T1000 (cell line): Measurements from ENCODE around the gene GSDME.

Source experiments
- DNase-seq: peaks from one replicate; lab custom pipeline; 2025; ENCODE audit warnings: mixed read lengths; lab: John Stamatoyannopoulos, UW

Gene GSDME

GRCh38 chr7:24705461-24705954 lies 51.8 kb downstream of the GSDME start:
- DNase-seq: no peak

GRCh38 chr7:24704311-24704710 lies 53.0 kb downstream of the GSDME start:
- DNase-seq: no peak

GRCh38 chr7:24703296-24703695 lies 54.0 kb downstream of the GSDME start:
- DNase-seq: no peak

GRCh38 chr7:24702755-24703154 lies 54.5 kb downstream of the GSDME start:
- no peak for DNase-seq

DNA sequence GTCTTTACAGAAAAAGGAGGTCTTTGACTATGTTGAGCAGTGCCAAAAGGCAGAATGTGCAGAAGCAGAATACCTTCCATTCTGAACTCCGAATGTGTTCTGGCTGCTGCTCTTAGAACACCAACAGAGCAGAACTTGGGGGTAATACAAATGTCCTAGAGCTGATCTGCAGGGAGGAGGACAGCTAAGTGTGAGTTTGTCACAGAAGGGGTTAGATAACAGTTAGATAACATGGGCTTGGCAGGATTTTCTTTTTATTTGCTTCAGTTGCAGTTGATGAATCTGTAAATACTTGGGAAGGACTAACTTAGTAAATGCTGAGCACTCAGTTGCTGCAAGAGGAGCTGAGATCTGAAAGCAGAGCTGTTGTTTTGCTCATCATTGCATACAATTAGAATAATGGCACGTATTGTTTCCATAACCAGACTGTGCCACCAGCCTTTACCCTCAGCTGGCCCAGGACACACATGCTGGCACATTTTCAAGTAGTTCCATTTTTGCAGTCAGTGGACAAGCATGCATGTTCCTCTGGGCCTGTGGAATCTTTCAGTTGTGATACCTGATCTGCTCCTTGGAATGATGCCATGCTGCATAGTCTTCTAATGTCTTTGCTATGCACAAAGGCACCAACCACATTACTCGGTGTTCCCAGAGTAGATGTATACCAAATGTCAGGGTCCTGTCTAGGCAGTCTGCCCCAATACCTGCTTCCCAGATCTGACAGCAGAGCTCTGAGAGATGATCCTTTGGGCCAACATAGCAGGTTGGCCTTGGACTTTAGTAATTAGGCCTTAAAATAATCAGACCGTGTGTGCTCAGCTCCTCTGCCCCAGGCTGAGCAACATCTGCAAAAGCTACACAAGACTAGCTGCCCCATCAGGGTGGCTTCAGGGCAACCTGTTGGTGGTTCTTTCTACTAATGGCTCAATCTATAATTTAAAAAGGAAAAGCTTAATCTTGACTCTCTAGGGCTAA lies 55.7 kb downstream of the GSDME start:
- DNase-seq: peak; percentile 47

DNA sequence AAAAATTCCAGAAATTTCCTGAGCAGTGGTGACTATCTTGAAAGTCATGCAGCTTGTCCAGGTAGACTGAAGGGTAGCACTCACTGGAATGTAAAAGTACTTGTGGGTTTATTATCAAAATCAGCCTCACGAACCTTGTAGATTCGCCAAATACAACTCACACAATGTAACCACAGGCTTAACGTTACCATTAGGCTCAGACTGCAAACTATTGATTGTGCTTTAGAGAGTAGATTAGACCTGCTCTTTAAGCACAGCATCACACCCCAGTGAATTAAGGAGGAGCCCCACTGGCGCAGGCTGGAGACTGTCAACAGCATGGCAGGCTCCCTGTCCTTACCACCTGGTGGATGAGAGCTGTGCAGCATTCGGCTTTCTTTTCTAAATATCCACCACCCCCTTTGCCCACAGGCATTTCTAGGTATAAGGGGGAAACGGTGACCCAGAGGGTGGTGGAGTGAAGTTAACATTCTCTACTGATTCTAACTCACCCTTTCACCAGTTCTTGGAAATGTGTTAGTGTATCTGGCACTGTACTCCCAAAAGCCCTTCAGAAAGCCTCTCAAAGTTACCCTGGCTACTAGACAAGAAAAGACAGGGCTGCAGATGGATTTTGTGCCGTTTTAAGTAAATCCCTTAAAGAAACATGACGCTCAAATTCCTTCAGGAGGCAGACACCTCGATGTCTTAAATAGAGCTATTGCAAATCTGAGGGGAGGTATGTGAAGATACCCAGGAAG lies 56.6 kb downstream of the GSDME start:
- DNase-seq: no peak

DNA sequence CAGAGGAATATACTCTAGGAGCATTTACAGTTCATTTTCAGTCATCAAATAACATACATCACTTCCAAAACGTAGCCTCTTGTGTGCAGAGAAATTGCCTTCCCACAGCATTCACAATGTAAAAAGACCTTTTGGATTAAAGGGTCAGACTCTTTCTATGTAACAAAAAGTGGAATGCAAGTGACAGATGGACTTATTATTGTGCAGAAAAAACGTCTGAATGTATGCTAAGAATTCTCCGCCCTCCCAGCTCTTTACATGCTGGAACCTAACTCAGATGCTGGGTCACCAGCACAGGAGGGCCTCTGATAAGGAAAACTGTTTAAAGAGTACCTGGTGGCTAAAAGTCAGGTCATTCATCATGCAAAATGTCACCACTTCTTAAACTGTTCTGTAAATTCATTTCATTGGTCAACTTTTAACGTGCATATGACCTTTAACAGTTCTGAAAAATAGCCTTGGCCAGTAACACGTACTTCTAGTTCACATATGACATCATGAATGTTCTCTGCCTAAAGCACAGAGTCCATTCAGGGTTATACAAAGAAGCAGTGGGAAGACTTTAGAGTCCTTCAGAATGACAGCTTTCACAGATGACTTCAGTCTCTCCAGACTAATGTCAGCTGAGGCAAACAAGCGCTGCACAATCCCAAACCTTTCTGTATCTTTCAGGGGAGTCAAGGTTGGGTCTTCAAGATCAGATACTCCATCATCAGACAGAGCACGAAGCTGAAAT lies 58.6 kb downstream of the GSDME start:
- no peak for DNase-seq

DNA sequence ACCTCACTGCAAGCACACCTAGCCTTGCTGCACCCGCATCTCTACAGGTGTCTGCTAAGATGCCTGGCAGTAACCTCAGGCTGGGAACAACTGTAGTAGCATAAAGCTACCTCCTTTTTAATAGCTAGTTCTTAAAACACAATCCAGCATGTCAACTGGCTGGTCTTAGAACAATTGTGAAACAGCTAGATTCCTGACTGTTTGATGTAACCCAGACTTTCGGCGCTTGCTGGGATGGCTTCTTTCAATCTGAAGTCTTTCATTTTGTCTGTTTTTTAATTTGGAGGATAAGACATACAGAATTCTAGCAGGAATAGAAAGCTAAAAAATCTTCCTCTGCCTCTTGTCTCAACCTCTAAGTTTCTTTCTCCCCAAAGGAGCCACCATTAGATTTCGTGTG lies 59.8 kb downstream of the GSDME start:
- no peak for DNase-seq

DNA sequence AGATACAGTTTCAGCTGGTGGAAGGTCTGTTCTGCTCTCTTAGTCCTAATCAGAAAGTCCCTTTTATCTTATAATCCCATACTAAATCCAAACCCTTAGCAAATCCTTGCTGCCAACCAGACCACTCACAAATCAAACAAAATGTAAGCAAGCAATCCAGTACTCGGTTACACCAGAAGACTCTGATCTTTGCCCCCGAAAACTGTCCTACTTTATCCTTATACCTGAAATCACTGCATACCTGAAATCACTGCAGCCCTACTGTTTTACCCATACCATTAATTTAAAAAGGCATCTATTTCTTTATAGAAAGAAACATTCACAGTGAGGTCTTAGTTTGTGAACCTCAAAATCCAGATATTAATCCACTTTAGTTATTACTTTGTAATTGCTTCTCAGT lies 64.7 kb downstream of the GSDME start:
- no peak for DNase-seq

DNA sequence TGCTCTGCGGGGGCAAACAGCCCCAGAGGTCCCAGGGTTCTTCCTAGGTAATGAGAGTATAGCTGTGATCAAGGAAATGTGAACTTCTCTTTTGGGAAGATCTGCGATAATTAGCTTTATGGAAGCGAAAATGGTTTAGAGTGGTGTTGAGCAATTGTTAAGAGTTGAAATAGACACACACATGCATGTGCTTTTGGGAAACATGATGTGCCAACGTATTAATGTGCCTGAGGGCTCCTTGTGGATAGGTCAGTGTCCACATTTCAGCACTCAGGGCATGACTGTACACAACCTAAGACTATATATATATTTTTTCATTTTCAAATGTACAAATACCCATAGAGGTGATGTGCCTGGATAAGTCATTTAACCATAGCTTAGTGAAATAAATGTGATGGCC lies 67.0 kb downstream of the GSDME start:
- DNase-seq: no peak

GRCh38 chr7:24685708-24686107 lies 71.6 kb downstream of the GSDME start:
- no peak for DNase-seq

GRCh38 chr7:24670782-24671181 lies 86.5 kb downstream of the GSDME start:
- DNase-seq: no peak

DNA sequence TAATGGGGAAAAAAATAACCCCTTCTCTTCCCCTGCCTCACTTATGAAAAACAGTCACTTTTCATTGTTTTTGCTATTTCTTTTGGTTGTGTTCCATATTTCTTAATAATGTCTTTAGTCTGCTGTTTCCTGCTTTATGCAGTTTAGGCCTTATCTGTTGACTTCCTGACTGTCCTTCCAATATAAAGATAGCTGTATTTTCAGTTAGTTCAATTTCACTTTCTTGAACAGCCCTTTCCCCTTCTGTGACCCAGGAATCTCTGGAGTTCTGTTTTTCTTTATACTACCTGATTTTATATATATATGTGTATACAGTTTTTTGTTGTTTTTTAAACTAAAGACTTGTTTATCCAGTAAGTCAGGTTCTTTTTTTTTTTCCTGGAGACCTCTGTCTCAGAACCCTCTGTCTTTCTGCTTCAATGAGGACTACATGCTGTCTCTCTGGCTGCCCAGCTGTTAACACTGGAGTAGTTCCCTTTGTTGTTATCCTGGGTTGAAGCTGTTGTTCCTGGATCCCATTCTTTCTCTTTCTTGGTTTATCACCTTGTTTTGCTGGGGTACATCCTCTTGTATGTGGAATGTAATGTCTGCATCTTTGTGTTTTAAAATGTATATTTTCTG lies 87.2 kb downstream of the GSDME start:
- no peak for DNase-seq

DNA sequence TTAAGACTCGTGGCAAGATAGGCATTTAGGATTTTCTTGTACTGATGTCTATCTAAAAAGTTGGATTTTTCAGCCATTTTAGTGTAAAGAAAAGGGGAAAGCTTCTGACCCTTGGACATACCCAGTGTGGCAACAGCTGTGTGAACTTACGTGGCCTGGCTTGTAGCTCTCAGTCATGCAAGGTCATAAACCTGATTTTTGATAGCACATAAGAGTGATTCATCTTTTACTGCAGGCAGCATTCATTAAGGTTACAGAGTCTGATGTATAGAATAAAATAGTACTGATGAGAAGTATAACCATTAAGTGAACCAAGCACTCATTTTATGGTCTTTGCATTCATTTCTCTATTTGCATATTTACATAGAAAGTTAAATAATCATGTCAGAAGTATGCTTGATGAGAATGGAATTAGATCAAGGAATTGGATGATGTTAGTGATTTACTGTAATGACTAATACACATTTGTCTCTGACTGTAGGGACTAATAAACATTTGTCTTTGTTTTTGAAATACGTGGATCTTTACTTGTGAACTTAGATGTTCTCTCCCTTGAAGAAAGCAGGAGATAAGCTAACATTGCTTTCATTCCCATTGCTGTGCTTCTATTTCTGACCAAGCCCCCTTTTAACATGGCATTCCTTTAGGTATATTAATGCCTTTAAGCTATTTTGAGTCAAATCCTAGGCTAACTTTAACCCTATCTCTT lies 88.2 kb downstream of the GSDME start:
- no peak for DNase-seq

GRCh38 chr7:24665564-24666294 lies 91.5 kb downstream of the GSDME start:
- DNase-seq: no peak

DNA sequence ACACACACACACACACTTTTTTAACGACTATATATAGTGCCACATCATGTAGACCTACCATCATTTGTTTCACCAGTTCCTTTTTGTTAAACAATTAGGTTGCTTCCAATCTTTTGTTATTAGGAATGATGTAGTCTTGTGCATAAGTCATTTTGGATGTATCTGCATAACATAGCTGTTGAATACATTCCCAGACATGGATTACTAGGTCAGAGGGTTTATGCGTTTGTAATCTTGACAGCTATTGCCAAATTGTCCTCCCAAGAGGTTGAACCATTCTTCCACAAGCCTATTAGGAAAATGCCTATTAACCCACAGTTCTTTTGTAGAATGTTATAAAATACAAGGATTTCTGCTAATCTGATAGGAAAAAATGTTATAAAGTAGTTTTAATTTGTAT lies 96.7 kb downstream of the GSDME start:
- no peak for DNase-seq

DNA sequence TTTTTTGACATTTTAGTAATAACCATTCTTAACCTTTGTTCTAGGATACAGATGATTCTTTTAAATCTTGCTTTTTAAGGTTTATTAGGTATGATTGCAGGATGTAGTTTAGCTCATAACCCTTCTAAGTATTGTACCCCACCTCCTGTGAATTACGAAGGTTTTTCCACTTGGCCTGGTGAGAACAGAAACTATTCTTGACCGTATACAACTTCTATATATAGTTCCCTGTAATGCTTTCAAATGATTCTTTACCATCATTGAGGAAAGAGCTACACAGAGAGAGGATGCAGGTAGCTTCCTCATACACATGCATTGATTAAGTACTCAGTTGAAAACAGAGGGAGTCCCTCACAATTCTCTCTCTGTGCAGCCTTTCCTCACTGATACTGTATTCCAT lies 97.8 kb downstream of the GSDME start:
- DNase-seq: no peak

- DNase-seq: no peak
Measured at GRCh38 chr7:24657980-24658379, 99.3 kb downstream of the GSDME start.

- DNase-seq: no peak
Measured at GRCh38 chr7:24656608-24657007, 100.7 kb downstream of the GSDME start.

DNA sequence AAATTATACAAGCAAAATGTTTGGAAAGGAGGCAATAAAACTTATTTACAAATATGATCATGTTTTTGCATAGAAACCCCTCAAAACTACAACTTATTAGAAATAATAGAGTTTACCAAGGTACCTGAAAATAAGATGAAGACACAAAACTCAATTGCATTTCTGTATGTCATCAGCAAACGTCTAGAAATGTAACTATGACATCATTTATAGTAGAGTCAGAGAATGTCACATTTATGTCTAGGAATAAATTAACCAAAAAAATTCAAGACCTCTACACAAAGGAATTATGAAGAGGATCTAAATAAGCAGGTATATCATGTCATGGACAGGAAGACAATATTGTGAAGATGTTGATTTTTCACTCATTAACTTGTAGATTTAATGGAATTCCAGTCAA lies 103.0 kb downstream of the GSDME start:
- DNase-seq: no peak
